RWPE2 (cell line): ENCODE measurements around the gene CASP9.

Experiments
- ATAC-seq: fragments of 200-7000 bp; cut with Tn5 transposase; 3 replicates; pipeline ENCODE4 v1.9.1; 2021; ENCODE audit warnings: low read depth
- DNase-seq: peaks from one replicate; pipeline ENCODE4 v3.0.0-alpha.2; 2020; ENCODE audit warnings: low spot score
- H3K27ac ChIP-seq: fragments of 450-650 bp; 2 replicates; pipeline ENCODE4 v1.5.1; 2017; ENCODE audit warnings: mild to moderate bottlenecking; ENCODE audit not compliant: poor library complexity, severe bottlenecking
- H3K27me3 ChIP-seq: fragments of 250-450 bp; sonication (Bioruptor Pico); 2 replicates; pipeline ENCODE4 v1.5.1; 2021; ENCODE audit warnings: mild to moderate bottlenecking, moderate library complexity; ENCODE audit not compliant: insufficient read depth, poor library complexity, severe bottlenecking
- H3K36me3 ChIP-seq: fragments of 250-450 bp; sonication (Bioruptor Pico); 2 replicates; pipeline ENCODE4 v1.5.1; 2020; ENCODE audit warnings: low read depth, mild to moderate bottlenecking, moderate library complexity
- H3K4me1 ChIP-seq: fragments of 250-450 bp; sonication (Bioruptor Pico); 2 replicates; pipeline ENCODE4 v1.5.1; 2021; ENCODE audit warnings: mild to moderate bottlenecking, moderate library complexity; ENCODE audit not compliant: insufficient read depth, poor library complexity, severe bottlenecking
- H3K4me3 ChIP-seq: fragments of 250-450 bp; sonication (Bioruptor Pico); 2 replicates; pipeline ENCODE4 v1.5.1; 2021; ENCODE audit warnings: mild to moderate bottlenecking, moderate library complexity; ENCODE audit not compliant: severe bottlenecking
- H3K9me3 ChIP-seq: fragments of 250-450 bp; sonication (Bioruptor Pico); 2 replicates; pipeline ENCODE4 v1.5.1; 2021; ENCODE audit warnings: mild to moderate bottlenecking, moderate library complexity; ENCODE audit not compliant: severe bottlenecking
- TF ChIP-seq, protein P1 (sequence below): fragments of 450-650 bp; IDR thresholded peaks from one replicate; pipeline ENCODE4 v1.5.1; 2017; ENCODE audit warnings: mild to moderate bottlenecking, moderate library complexity; ENCODE audit not compliant: poor library complexity, severe bottlenecking

Gene CASP9

DNA sequence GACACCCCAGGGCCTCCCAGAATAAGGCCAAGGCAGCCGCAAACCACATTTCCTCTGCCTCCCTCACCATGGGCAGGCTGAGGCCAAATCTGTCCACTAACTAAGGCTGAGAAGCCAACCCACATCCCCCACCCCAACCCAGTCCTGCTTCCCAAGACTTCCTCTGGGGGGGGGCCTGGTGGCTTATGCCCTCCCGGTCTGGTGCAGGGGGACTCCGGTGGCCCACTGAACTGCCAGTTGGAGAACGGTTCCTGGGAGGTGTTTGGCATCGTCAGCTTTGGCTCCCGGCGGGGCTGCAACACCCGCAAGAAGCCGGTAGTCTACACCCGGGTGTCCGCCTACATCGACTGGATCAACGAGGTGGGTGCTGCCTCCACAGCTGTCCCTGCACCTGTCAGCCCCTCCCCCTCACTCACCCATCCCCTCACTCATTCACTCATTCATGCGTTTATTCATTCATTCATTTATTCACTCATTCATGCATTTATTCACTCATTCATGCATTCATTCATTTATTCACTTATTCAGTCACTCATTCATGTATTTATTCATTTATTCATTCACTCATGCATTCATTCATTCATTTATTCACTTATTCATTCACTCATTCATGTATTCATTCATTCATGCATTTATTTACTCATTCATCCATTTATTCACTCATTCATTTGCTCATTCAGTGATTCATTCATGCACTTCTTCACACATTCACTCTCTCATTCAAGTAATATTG is 78.5 kb downstream of the CASP9 start:
- Histone ChIP-seq H3K9me3 (no peaks in the 10 kb centered on the region), H3K4me3 (no peak overlapping the region), H3K27me3 (no peaks in the 10 kb centered on the region), H3K27ac (no peak overlapping the region), H3K36me3 (no peaks in the 10 kb centered on the region), H3K4me1 (no peaks in the 10 kb centered on the region)
- DNase-seq (no peak), ATAC-seq (no peak)
- TF ChIP-seq, protein P1, sequence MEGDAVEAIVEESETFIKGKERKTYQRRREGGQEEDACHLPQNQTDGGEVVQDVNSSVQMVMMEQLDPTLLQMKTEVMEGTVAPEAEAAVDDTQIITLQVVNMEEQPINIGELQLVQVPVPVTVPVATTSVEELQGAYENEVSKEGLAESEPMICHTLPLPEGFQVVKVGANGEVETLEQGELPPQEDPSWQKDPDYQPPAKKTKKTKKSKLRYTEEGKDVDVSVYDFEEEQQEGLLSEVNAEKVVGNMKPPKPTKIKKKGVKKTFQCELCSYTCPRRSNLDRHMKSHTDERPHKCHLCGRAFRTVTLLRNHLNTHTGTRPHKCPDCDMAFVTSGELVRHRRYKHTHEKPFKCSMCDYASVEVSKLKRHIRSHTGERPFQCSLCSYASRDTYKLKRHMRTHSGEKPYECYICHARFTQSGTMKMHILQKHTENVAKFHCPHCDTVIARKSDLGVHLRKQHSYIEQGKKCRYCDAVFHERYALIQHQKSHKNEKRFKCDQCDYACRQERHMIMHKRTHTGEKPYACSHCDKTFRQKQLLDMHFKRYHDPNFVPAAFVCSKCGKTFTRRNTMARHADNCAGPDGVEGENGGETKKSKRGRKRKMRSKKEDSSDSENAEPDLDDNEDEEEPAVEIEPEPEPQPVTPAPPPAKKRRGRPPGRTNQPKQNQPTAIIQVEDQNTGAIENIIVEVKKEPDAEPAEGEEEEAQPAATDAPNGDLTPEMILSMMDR: no peak

DNA sequence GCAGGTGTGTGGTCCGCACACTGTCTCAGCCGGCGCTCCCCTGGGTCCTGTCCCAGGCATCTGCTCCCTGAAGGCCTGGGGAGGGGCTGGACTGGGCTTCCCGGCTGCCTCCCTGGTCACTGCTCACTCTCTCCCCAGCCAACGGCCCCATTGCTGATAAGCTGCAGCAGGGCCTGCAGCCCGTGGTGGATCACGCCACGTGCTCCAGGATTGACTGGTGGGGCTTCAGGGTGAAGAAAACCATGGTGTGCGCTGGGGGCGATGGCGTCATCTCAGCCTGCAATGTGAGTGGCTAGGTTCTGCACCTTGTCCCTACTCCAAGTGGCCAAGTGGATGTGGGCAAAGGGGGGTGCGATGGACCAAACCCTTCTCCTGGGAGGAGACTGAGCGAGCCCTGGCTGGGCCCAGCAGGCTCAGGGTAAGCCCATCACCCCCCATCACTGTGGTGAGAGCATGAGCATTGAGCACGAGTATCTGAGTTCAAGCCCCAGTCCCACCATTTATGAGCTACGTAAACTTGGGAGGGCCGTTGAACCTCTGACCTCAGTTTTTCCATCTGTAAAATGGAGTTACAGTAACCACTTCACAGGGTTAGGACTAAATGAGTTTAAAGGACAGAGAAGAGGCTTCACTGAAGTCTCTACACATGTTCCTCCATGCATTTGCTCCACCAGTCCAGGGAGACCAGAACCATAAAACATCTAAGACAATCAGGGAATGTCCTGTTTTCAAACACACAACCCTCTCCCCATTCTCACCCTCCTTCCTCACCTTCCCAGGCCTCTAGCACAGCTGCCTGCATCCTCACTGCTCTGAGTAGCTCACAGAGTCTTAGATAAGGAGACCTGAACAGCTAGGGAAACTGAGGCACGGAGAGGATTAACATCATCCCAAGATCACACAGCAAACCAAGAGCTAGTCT is 79.3 kb downstream of the CASP9 start:
- no peak overlapping the region for H3K27ac ChIP-seq
- H3K27me3 ChIP-seq: no peaks in the 10 kb centered on the region
- H3K4me1 ChIP-seq: no peaks in the 10 kb centered on the region
- no peak for DNase-seq
- no peak overlapping the region for H3K4me3 ChIP-seq
- no peak for ATAC-seq
- H3K36me3 ChIP-seq: no peaks in the 10 kb centered on the region
- no peaks in the 10 kb centered on the region for H3K9me3 ChIP-seq
- TF ChIP-seq, protein P1: no peak

DNA sequence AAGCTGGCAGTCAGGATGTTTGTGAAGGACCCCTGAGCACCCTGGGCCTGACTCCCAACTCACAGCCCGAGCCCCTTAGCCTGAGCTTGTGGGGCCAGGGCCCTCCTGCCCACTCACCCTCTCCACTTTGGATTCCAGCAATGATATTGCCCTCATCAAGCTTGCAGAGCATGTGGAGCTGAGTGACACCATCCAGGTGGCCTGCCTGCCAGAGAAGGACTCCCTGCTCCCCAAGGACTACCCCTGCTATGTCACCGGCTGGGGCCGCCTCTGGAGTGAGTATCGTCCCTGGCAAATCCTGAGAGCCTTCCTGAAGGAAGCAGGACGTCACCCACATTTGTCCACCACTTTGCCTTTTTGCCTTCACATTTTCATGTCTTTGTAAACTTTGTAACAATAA is 80.7 kb downstream of the CASP9 start:
- TF ChIP-seq, protein P1: no peak
- ATAC-seq (no peak), DNase-seq (no peak)
- Histone ChIP-seq H3K9me3 (no peaks in the 10 kb centered on the region), H3K27me3 (no peaks in the 10 kb centered on the region), H3K36me3 (no peaks in the 10 kb centered on the region), H3K4me3 (no peak overlapping the region), H3K27ac (no peak overlapping the region), H3K4me1 (no peaks in the 10 kb centered on the region)

DNA sequence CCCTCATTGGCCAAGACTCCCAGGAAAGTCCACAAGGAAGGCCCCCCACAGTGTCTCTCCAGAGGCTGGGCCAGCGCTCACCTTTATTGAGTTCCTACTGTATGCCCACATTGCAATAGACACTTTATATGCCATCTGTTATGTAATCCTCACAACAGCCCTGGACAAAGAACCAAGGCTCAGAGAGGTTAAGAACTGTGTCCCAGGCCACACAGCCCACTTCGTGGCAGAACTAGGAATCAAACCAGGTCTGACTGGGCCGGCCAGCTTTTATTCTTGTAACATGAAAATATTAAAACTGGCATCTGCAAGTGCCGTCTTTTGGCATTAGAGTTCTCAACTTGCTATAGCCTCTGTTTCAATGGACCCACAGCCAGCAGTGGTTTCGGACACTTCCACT is 81.3 kb downstream of the CASP9 start:
- H3K27ac ChIP-seq: no peak overlapping the region
- H3K36me3 ChIP-seq: no peaks in the 10 kb centered on the region
- DNase-seq (no peak), ATAC-seq (no peak)
- H3K9me3 ChIP-seq: no peaks in the 10 kb centered on the region
- no peak overlapping the region for H3K4me3 ChIP-seq
- no peaks in the 10 kb centered on the region for H3K4me1 ChIP-seq
- no peaks in the 10 kb centered on the region for H3K27me3 ChIP-seq
- TF ChIP-seq, protein P1: no peak
